ENCODE results near the gene MCUB.
A peak's percentile ranks its signal among the peaks of the same experiment; 100 is the strongest.
"Not testable (repeated sequence)": the region's sequence is repeated elsewhere in the genome, so short reads cannot be mapped to it uniquely, and the experiment has no call there.

Gene MCUB, protein sequence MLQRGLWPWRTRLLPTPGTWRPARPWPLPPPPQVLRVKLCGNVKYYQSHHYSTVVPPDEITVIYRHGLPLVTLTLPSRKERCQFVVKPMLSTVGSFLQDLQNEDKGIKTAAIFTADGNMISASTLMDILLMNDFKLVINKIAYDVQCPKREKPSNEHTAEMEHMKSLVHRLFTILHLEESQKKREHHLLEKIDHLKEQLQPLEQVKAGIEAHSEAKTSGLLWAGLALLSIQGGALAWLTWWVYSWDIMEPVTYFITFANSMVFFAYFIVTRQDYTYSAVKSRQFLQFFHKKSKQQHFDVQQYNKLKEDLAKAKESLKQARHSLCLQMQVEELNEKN

GRCh38 chr4:109559983-109560686 is at the start of gene MCUB:
Gene MCUB (plus strand): TSS chr4:109560246. CDS start chr4:109560338, 92 bp downstream.
- DNase-seq (ENCODE audit: low read depth) = peak; percentile 85

DNA sequence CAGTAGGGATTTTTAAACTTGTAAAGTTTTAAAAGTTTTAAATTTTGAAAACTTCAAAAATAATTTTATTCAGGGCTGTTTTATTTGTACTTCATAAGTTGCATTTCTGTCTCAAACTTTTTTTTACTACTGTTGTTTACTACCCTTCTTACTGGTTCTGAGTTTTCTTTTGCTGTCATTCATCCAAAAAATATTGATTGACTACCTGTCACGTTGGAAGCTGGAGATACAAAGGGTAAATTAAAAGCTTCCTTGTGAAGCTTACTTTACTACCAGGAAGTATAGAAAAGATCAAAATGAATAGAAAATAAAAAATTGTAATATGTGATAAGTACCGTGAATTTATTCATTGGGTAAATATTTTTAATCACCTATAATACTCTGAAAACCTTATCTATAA is 49.4 kb upstream of the MCUB start:
- DNase-seq (ENCODE audit: low read depth) = no peak

- DNase-seq (ENCODE audit: low read depth) = no peak
These were observed 48.6 kb upstream of the MCUB start for GRCh38 chr4:109511414-109511813.

DNA sequence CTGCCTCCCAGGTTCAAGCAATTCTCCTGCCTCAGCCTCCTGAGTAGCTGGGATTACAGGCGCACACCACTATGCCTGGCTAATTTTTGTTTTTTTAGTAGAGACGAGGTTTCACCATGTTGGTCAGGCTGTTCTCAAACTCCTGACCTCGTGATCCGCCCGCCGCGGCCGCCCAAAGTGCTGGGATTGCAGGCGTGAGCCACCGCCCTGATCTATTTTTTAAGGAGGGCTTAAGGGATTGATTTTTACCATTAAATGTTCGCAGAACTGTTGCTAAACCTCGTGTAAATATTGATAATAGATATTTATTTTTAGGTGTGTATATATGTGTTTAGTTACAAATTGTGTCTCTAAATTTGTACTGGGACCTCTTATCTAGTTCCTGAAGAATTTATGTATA is 46.7 kb upstream of the MCUB start:
- not testable (repeated sequence) for DNase-seq (ENCODE audit: low read depth)

- DNase-seq (ENCODE audit: low read depth) = no peak
These were observed 27.9 kb upstream of the MCUB start for GRCh38 chr4:109532182-109532581.

- DNase-seq (ENCODE audit: low read depth) = no peak
These were observed 14.6 kb upstream of the MCUB start for GRCh38 chr4:109545401-109545800.

DNA sequence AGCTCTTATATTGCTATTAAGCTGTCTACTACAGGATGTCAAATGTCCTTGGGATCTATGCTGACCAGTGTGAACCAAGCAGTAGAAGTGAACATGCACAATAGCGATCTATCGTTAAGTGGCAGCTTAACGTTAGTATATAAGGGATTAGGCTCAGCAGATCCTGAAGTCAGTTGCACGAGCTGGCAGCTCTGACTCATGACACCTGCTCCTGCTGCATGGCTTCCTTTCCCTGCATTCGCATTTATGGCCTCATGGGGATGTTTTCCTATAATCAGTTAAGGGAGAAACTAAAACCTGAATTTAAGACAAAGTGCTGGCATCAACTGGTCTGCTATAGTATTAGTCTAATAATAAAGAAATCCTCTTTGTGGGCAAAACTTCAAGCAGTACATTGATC is 12.7 kb upstream of the MCUB start:
- no peak for DNase-seq (ENCODE audit: low read depth)

DNA sequence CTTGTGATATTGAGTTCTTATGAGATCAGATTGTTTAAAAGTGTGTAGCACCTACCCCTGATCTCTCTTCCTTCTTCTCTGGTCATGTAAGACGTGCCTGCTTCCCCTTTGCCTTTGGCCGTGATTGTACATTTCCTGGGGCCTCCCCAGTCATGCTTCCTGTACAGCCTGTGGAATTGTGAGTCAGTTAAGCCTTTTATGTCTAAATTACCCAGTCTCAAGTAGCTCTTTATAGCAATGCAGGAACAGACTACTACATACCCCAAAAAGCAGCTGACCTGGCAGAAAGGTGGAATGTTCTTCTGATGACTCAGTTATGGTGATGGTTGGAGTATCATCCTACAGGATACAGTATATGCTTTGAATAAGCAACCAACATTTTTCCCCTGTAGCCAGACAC is 11.4 kb upstream of the MCUB start:
- no peak for DNase-seq (ENCODE audit: low read depth)

GRCh38 chr4:109552237-109552636 is 7.8 kb upstream of the MCUB start:
- DNase-seq (ENCODE audit: low read depth) = no peak

DNA sequence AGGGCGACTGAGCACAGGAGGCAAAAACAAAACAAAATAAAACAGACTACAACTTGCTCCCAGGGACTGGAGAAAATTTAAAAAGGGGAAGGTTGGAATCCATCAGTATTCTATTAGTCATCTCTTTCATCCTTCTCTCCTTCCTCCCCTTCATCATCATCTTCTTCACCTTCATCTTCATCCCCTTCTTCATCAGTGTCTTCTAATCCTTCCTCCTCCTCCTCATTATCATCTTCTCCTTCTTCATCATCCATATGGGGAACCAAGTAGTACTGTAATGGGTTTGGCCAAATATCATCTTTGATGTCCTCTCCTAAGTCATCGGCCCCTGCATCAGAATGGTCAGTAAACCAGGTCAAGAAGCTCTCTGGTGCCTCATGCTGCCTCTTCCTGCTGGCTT is 6.9 kb upstream of the MCUB start:
- no peak for DNase-seq (ENCODE audit: low read depth)

- DNase-seq (ENCODE audit: low read depth) = no peak
These were observed 5.1 kb upstream of the MCUB start for GRCh38 chr4:109554971-109555370.

- DNase-seq (ENCODE audit: low read depth) = no peak
These were observed 2.6 kb upstream of the MCUB start for GRCh38 chr4:109557433-109557832.

DNA sequence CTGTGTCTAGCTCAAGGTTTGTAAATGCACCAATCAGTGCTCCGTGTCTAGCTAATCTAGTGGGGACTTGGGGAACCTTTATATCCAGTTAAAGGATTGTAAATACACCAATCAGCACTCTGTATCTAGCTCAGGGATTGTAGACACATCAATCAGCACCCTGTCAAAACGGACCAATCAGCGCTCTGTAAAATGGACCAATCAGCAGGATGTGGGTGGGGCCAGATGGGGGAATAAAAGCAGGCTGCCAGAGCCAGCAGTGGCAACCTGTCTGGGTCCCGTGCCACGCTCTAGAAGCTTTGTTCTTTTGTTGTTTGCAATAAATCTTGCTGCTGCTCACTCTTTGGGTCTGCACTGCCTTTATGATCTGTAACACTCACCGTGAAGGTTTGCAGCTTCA is 2.0 kb upstream of the MCUB start:
- not testable (repeated sequence) for DNase-seq (ENCODE audit: low read depth)

- no peak for DNase-seq (ENCODE audit: low read depth)
These were observed 442 bp upstream of the MCUB start for GRCh38 chr4:109559625-109559982.

- peak; percentile 39 for DNase-seq (ENCODE audit: low read depth)
These were observed 828 bp downstream of the MCUB start for GRCh38 chr4:109560687-109561461.

DNA sequence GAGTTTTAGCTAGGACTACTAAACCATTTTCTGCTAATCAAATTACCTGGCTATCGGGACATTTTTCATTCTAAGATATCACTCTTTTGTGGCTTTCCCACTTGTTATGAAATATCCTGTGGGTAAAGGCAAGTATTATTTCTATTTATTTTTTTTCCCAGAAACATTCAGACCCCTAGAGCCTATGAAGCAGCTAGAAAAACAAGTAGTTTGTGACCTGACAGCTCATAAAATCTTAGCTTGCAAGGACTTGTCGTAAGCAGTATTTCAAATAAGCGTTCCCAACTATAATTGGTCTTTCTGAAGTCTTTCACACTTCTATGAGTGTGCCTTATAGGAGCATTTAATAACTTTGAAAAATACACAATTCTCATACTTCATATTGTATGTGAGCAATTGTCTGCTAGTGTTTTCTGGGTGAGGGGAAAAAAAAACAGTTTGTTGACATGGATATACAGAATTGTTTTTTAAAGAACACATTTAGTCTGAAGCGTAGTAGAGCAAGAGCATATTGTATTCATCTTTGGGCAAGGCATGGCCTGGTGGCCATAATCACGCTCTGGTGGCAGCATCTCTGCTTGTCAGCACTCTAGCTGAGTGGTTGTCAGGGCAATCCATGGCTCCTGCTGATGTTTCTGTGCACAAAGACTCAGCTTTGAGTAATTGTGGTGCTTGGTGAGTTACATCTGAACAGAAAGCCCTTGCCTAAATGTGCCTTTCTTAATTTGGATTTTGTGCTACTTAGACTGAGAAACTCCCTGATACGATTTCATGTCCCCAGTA is 2.6 kb downstream of the MCUB start:
- no peak for DNase-seq (ENCODE audit: low read depth)

DNA sequence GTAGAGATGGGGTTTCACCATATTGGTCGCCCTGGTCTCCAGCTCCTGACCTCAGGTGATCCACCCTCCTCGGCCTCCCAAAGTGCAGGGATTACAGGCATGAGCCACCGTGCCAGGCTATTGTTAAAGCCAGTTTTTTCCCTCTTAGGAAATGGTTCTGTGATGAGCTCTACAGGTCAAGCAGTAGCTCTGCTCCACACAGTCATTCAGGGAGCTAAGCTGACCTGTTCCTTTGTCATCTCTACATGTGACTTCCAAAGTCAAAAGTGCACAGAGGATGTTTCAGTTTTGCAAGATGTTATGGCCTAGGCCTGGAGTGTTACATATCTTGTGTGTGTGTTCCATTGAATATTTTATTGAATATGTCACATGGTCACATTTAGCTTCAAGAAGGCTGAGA is 11.4 kb downstream of the MCUB start:
- no peak for DNase-seq (ENCODE audit: low read depth)

- DNase-seq (ENCODE audit: low read depth) = no peak
These were observed 12.1 kb downstream of the MCUB start for GRCh38 chr4:109572154-109572553.

GRCh38 chr4:109574443-109574850 is 14.4 kb downstream of the MCUB start:
- DNase-seq (ENCODE audit: low read depth) = no peak

GRCh38 chr4:109574931-109575804 is 15.1 kb downstream of the MCUB start:
- no peak for DNase-seq (ENCODE audit: low read depth)

- DNase-seq (ENCODE audit: low read depth) = no peak
These were observed 16.4 kb downstream of the MCUB start for GRCh38 chr4:109576462-109576861.

Data from T-helper 22 cell (primary cell).